ENCODE measurements around the gene NAP1L1.

NAP1L1 gene

DNA sequence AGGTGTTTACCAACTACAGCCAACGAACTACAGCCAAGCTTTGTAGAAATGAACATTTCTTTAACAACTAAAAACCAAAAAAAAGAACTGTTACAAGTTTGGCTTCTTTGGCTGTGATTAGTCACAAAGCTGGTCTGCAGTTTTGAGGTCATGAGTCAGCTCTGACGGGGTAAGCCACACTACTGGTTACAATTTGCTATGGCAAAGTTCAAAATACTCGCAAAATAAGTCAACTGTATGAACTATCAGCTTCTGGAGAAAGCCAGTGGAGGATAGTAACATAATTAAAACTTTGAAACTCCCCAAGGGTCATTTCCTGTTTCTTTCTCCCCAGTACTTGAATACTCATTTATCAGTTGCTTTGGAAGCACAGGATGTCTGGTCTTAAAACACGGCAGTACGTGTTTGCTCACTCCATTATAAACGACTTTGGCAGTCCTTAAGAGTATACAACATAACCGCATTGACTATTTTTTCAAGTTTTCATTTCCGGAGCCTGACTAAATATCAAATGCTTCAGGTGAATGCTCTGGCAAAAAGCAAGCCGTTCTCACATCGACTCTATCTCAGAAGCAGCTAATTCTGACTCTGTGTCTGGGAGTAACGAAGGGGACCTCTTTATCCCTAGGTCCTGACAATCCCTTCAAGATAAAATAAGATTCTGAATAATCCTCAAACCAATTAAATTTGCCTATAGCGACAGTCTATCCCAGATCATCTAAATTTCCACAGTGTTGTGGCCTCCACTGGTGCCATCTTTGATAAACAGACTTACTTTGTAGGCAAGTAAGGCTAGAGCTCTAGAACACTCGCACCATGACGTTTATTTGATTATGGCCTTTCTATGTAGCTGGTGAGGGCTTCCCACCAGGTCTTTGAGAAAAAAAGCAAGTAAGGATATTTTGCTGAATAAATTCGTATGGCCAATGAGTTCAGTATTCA lies 63.5 kb downstream of the NAP1L1 start:
- H3K79me2 ChIP-seq (ENCODE audit: insufficient read depth, low read length) = no peaks in the 10 kb centered on the region
- TF ChIP-seq, protein P1, sequence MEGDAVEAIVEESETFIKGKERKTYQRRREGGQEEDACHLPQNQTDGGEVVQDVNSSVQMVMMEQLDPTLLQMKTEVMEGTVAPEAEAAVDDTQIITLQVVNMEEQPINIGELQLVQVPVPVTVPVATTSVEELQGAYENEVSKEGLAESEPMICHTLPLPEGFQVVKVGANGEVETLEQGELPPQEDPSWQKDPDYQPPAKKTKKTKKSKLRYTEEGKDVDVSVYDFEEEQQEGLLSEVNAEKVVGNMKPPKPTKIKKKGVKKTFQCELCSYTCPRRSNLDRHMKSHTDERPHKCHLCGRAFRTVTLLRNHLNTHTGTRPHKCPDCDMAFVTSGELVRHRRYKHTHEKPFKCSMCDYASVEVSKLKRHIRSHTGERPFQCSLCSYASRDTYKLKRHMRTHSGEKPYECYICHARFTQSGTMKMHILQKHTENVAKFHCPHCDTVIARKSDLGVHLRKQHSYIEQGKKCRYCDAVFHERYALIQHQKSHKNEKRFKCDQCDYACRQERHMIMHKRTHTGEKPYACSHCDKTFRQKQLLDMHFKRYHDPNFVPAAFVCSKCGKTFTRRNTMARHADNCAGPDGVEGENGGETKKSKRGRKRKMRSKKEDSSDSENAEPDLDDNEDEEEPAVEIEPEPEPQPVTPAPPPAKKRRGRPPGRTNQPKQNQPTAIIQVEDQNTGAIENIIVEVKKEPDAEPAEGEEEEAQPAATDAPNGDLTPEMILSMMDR (IDR thresholded peaks at IDR 0.05; ENCODE audit: low read length) = no peak
- TF ChIP-seq EZH2 (IDR thresholded peaks at IDR 0.05; ENCODE audit: borderline replicate concordance, low read length) = no peak
- H3K4me2 ChIP-seq (ENCODE audit: low read length) = no peak overlapping the region
- H3F3A ChIP-seq (ENCODE audit: insufficient read depth, low read length) = no peaks in the 10 kb centered on the region
- H3K9ac ChIP-seq (ENCODE audit: low read length) = no peak overlapping the region
- no peaks in the 10 kb centered on the region for H4K20me1 ChIP-seq (ENCODE audit: insufficient read depth, low read length)
- no peaks in the 10 kb centered on the region for H3K9me2 ChIP-seq (ENCODE audit: low read depth, low read length)
- H3K27me3 ChIP-seq (ENCODE audit: insufficient read depth, low read length) = no peaks in the 10 kb centered on the region
- no peak overlapping the region for H2AFZ ChIP-seq (ENCODE audit: low read length)
- H3K9me3 ChIP-seq (ENCODE audit: low read length) = no peaks in the 10 kb centered on the region
- H3K27ac ChIP-seq (ENCODE audit: low read depth, low read length, poor library complexity, severe bottlenecking) = no peak overlapping the region
- H3K4me3 ChIP-seq (ENCODE audit: low read depth, low read length, poor library complexity, severe bottlenecking) = no peak overlapping the region
- H3K4me1 ChIP-seq (ENCODE audit: insufficient read depth, low read length, severe bottlenecking) = no peaks in the 10 kb centered on the region
- H3K36me3 ChIP-seq (ENCODE audit: insufficient read depth, low read length) = no peaks in the 10 kb centered on the region

DNA sequence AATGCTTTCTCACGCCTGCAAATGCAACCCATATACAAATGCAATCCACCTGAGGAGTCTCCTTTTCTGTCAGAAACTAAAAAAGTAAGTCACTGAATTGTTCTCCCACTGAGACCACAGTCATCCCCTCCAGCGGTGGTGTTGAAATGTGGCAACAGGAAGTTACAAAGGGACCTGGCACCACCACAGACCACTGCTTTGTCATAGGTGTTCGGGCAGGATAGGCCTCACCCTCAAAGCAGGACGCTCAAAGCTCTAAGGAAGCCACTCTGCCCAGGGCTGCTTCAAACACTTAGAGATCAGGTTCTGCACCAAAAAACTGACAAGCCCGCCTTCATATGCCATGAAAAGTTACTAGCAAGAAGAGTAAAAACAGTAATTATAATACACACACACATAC lies 64.2 kb downstream of the NAP1L1 start:
- Histone ChIP-seq H3K4me1 (ENCODE audit: insufficient read depth, low read length, severe bottlenecking) (no peaks in the 10 kb centered on the region), H4K20me1 (ENCODE audit: insufficient read depth, low read length) (no peaks in the 10 kb centered on the region), H3K4me3 (ENCODE audit: low read depth, low read length, poor library complexity, severe bottlenecking) (no peak overlapping the region), H3K9ac (ENCODE audit: low read length) (no peak overlapping the region), H3K79me2 (ENCODE audit: insufficient read depth, low read length) (no peaks in the 10 kb centered on the region), H3K9me3 (ENCODE audit: low read length) (no peaks in the 10 kb centered on the region), H3K36me3 (ENCODE audit: insufficient read depth, low read length) (no peaks in the 10 kb centered on the region), H3K4me2 (ENCODE audit: low read length) (no peak overlapping the region), H3K9me2 (ENCODE audit: low read depth, low read length) (no peaks in the 10 kb centered on the region), H3K27ac (ENCODE audit: low read depth, low read length, poor library complexity, severe bottlenecking) (no peak overlapping the region), H3F3A (ENCODE audit: insufficient read depth, low read length) (no peaks in the 10 kb centered on the region), H2AFZ (ENCODE audit: low read length) (no peak overlapping the region), H3K27me3 (ENCODE audit: insufficient read depth, low read length) (no peaks in the 10 kb centered on the region)
- no peak for TF ChIP-seq EZH2 (IDR thresholded peaks at IDR 0.05; ENCODE audit: borderline replicate concordance, low read length)

DNA sequence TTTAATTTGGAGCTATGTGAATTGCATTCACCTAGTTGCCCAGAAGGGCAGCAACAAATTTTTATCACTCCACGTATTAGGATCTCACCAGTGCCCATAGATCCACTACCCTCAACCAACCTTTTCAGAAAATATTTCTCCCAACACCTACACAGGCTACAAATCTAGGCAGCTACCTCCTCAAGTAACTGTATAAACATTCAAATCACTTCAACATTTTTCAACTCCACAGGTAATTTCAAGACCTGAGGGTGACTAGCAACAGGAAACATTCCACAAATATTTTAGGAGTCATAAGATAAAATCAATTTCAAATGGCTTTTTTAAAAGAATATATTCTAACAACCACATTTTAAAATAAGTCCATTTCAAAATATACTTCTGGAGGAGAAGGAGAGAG lies 65.8 kb downstream of the NAP1L1 start:
- no peak overlapping the region for H3K4me2 ChIP-seq (ENCODE audit: low read length)
- no peak overlapping the region for H3K4me3 ChIP-seq (ENCODE audit: low read depth, low read length, poor library complexity, severe bottlenecking)
- no peak overlapping the region for H3K27ac ChIP-seq (ENCODE audit: low read depth, low read length, poor library complexity, severe bottlenecking)
- no peaks in the 10 kb centered on the region for H3K36me3 ChIP-seq (ENCODE audit: insufficient read depth, low read length)
- no peaks in the 10 kb centered on the region for H3K9me3 ChIP-seq (ENCODE audit: low read length)
- no peaks in the 10 kb centered on the region for H4K20me1 ChIP-seq (ENCODE audit: insufficient read depth, low read length)
- no peak for TF ChIP-seq EZH2 (IDR thresholded peaks at IDR 0.05; ENCODE audit: borderline replicate concordance, low read length)
- TF ChIP-seq, protein P1 (IDR thresholded peaks at IDR 0.05; ENCODE audit: low read length) = no peak
- no peaks in the 10 kb centered on the region for H3F3A ChIP-seq (ENCODE audit: insufficient read depth, low read length)
- H3K9me2 ChIP-seq (ENCODE audit: low read depth, low read length) = no peaks in the 10 kb centered on the region
- no peak overlapping the region for H3K9ac ChIP-seq (ENCODE audit: low read length)
- H3K4me1 ChIP-seq (ENCODE audit: insufficient read depth, low read length, severe bottlenecking) = no peaks in the 10 kb centered on the region
- H3K79me2 ChIP-seq (ENCODE audit: insufficient read depth, low read length) = no peaks in the 10 kb centered on the region
- no peak overlapping the region for H2AFZ ChIP-seq (ENCODE audit: low read length)
- H3K27me3 ChIP-seq (ENCODE audit: insufficient read depth, low read length) = no peaks in the 10 kb centered on the region

Data from OCI-LY1 (cell line).